Glomerular endothelial cell (primary cell): Measurements from ENCODE around the gene ELMO2. TPM values are rescaled to one million over a fixed set of nuclear protein-coding genes. Genes with fewer than 3 reads are reported as not detected.

ENCODE experiments used
- DNase-seq: peaks from one replicate; pipeline ENCODE4 v3.0.0-alpha.2; 2011; ENCODE audit warnings: low read depth, low spot score; ENCODE audit errors: extremely low read depth
- total RNA-seq: library from RNA; depleted of rRNA; stranded (reverse); fragments of >200 nt; gene quantifications from 2 replicates; pipeline ENCODE4 v1.2.3, GENCODE V29; 2015

The ELMO2 gene
- total RNA-seq, 1 donor from 2014 or later = 38.8 TPM

GRCh38 chr20:46334303-46334904 lies 72.0 kb downstream of the ELMO2 start:
- no peak for DNase-seq

DNA sequence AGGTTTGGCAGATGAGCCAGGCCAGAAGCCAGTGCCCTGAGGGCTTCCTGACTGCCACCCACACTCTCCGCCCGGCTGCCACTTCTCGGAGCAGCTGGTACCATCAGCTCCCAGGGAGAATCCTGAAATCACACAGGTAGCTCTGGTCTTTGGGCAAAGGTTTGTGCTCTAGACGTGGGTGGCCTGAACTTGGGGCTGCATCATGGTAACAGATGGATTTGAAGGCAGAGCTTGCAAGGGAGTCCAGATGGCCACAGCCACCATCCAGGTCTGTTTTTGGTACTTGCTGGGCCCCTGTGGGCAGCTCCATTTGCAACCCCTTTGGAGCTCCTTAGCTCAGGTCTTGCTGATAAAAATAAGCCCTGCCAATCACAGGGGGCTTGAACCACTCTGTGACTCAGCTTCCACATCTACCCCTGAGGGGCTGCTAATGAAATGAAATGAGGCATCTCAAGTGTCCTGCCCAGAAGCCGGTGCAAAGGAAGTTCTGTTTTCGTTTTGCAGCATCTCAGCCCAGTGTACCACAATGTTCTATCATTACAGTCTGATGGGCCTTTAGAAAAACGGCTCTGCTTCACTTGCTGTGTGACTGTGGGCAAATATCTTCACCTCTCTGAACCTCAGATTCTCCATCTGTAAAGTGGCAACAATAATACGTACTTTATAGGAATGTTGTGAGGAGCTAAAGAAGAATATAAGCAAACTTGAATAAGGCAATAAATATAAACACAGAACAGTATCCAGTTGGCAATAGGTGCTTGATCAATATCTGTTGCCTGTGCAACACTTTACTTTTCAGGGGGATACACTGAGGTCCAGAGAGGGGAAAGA lies 73.0 kb downstream of the ELMO2 start:
- DNase-seq = no peak

GRCh38 chr20:46332373-46333160 lies 73.8 kb downstream of the ELMO2 start:
- no peak for DNase-seq

DNA sequence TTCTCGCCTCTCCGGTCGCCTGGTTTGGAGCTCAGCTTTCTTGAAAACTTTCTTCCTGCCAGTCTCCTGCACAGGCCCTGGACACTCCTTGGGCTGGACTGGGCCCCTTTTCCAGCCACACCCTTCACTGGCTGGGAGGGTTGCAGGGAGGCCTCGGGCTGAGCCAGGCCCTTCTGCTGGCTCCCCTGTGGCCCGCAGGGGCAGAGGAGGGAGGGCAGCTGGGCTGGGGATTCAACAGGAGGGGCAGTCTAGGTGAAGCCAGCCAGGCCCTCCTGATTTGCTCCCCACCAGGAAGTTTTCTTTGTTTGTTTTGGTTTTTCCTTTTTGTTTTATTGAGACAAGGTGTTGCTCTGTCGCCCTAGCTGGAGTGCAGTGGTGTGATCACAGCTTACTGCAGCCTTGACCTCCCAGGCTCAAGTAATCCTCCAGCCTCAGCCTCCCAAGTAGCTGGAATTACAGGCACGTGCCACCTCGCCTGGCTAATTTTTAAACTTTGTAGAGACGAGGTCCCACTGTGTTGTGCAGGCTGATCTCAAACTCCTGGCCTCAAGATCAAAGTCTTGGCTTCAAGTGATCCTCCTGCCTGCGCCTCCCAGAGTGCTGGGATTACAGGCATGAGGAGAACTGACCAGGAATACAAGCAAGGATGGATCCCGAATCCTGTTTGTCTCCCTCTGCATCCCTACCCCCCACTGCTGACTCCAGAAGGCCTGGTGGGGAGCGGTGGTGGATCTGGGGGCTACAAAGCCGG lies 74.6 kb downstream of the ELMO2 start:
- DNase-seq = no peak

DNA sequence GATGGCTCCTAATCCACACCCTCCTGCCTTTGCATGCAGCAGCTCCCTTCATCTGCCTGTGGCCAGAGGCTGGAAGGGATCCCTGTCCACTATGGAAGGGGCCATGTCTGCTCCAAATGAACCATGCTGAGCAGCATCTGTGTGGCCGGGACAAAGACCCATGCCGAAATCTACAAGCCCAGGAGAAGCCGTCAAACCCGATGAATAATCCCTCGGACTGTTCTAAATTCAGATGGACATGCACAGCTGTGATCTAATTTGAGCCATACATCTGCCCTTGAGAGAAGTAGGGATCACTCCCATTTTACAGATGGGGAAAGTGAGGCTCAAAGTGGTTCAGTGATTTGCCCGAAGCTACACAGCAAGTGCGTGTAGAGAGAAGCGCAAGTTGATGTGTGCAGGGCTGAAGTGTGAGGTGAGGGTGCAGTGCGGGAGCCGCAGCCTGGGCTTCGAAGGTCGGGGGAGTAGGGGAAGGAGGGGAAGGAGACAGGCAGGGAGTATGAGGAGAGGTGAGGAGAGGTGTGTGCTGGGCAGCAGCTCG lies 75.5 kb downstream of the ELMO2 start:
- no peak for DNase-seq

GRCh38 chr20:46330072-46330763 lies 76.2 kb downstream of the ELMO2 start:
- DNase-seq = no peak

DNA sequence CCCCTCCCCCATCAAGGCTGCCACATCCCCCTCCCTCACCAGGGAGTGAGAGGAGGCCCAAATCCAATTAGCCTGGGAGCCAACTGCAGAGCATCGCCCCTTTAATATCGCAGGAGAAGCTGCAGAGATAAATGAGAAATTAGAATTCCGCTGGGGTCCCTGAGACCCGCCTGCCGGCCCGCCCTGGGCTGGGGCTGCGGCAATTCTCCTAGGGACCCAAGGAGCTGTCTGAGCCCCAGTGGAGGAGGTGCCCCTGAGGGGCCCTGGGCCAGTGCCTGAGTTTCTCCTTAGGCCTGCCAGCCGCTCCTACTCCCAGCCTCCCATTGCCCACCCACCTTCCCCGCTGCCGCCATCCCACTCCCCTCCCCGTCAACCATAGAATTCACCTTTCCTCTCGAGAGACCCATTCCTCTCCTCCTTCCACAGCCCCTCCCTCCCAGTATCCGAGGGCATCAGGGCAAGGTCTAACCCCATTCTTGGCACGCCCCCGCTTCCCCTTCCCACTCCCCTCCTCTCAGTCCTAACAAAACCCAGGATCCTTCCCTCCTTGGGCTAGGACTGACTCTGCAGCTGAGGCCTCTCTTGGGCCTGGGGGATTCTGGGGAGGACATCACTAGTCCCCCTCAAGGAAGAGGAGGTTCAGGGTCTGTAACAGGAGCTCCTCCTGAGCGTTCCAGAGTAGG lies 78.1 kb downstream of the ELMO2 start:
- no peak for DNase-seq

DNA sequence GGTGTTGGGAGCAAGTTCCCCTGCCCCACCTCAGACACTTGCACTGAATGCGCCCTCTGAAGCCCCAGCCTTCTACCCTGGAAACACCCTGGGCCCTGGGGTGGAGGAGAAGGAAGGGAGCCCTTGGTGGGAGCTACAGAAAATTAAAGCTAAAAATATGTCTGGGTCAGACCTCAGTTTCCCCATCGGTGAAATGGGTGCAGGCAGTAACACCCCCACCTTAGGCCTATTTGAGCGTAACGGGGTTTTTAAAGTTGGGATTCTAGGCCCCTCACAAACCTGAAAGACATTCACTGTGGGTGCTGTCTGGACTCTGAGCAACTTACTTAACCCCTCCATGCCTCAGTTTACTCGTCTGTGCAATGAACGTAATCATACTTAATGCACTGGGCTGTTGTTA lies 78.9 kb downstream of the ELMO2 start:
- DNase-seq = no peak

- DNase-seq = no peak
Observed at GRCh38 chr20:46325789-46326188, 80.6 kb downstream of the ELMO2 start.

- DNase-seq = no peak
Observed at GRCh38 chr20:46324960-46325703, 81.3 kb downstream of the ELMO2 start.

- no peak for DNase-seq
Observed at GRCh38 chr20:46324379-46324778, 82.0 kb downstream of the ELMO2 start.

GRCh38 chr20:46323557-46323956 lies 82.9 kb downstream of the ELMO2 start:
- no peak for DNase-seq

GRCh38 chr20:46322641-46323040 lies 83.8 kb downstream of the ELMO2 start:
- DNase-seq = no peak

DNA sequence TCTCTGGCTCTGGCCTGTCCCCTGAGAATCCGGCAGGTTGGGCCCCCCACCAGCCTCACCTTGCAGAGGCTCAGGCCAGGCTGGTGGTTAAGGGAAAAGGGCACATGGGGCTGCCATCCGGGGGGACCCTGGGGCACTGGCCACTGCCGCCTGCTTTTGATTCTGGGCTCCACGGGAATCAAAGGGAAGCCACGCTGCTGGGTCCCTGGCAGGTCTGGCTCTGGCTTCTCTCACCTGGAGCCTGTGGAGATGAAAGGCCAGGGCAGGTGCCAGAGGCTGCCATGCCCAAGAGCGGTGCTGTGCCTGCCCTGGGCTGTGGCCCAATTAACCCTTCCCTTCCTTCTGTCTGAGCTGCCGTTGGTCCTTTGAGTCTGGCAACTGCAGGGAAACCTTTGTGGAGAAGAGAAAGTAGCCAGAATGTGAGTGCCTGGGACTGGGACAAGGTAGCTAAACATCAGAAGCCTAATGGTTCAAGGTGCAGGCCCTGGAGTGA lies 88.7 kb downstream of the ELMO2 start:
- no peak for DNase-seq

GRCh38 chr20:46316984-46317684 lies 89.3 kb downstream of the ELMO2 start:
- no peak for DNase-seq
